ENCODE results near the gene NAMPT. TPM values are rescaled to one million over a fixed set of nuclear protein-coding genes. Genes with fewer than 3 reads are reported as not detected.

Gene NAMPT
- total and polyA plus RNA-seq, 5 donors: 57.1 to 219 (median 118) TPM

DNA sequence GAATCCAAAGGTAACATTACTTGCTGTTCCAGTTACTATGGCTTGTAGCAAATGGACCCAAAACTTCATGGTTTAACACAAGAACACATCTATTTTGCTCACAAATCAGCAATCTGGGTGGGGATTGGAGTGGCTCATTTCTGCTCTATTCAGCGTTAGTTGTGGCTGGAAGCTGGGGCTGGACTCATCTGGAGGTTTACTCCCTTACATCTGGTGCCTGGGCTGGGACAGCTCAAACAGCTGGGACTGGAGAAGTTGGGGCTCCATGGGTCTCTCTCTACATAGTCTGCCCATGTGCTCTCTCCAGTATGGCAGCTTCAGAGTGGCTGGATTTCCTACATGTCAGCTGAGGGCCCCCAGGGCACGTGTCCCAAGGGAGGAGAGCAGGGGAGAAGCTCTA lies 33.7 kb upstream of the NAMPT start:
- Histone ChIP-seq H3K9me3 (ENCODE audit: control insufficient read depth, low read length) (no peaks in the 10 kb centered on the region), H3K27me3 (ENCODE audit: control insufficient read depth, insufficient read depth) (no peaks in the 10 kb centered on the region), H3K4me3 (ENCODE audit: low read length) (no peak overlapping the region), H3K4me1 (ENCODE audit: control insufficient read depth, insufficient read depth, low read length) (no peaks in the 10 kb centered on the region), H3K27ac (ENCODE audit: low read length) (no peak overlapping the region)
- WGBS: 84% methylated on average over 2 of the region's 2 CpGs
- DNase-seq (no peak), ATAC-seq (no peak)
- intact Hi-C loops (cut with DNase I): no loop called here

GRCh38 chr7:106317971-106318370 lies 33.2 kb upstream of the NAMPT start:
- no peaks in the 10 kb centered on the region for H3K9me3 ChIP-seq (ENCODE audit: control insufficient read depth, low read length)
- no peaks in the 10 kb centered on the region for H3K27me3 ChIP-seq (ENCODE audit: control insufficient read depth, insufficient read depth)
- ATAC-seq (no peak), DNase-seq (no peak)
- WGBS: 75% methylated on average over 5 of the region's 5 CpGs
- intact Hi-C loops (cut with DNase I): no loop called here
- no peak overlapping the region for H3K4me3 ChIP-seq (ENCODE audit: low read length)
- no peaks in the 10 kb centered on the region for H3K4me1 ChIP-seq (ENCODE audit: control insufficient read depth, insufficient read depth, low read length)
- no peak overlapping the region for H3K27ac ChIP-seq (ENCODE audit: low read length)

- DNase-seq: no peak
- ATAC-seq: no peak
- H3K4me3 ChIP-seq (ENCODE audit: low read length): no peak overlapping the region
- intact Hi-C loops (cut with DNase I): no loop called here
- no peak overlapping the region for H3K27ac ChIP-seq (ENCODE audit: low read length)
- no peaks in the 10 kb centered on the region for H3K9me3 ChIP-seq (ENCODE audit: control insufficient read depth, low read length)
- no peaks in the 10 kb centered on the region for H3K4me1 ChIP-seq (ENCODE audit: control insufficient read depth, insufficient read depth, low read length)
- H3K27me3 ChIP-seq (ENCODE audit: control insufficient read depth, insufficient read depth): no peaks in the 10 kb centered on the region
Observed at GRCh38 chr7:106316947-106317346, 32.2 kb upstream of the NAMPT start.

- H3K27ac ChIP-seq (ENCODE audit: low read length): no peak overlapping the region
- ATAC-seq (no peak), DNase-seq (no peak)
- H3K4me3 ChIP-seq (ENCODE audit: low read length): no peak overlapping the region
- WGBS: 91% methylated on average over 2 of the region's 2 CpGs
- intact Hi-C loops (cut with DNase I): no loop called here
- H3K27me3 ChIP-seq (ENCODE audit: control insufficient read depth, insufficient read depth): no peaks in the 10 kb centered on the region
- H3K9me3 ChIP-seq (ENCODE audit: control insufficient read depth, low read length): no peaks in the 10 kb centered on the region
- no peaks in the 10 kb centered on the region for H3K4me1 ChIP-seq (ENCODE audit: control insufficient read depth, insufficient read depth, low read length)
Observed at GRCh38 chr7:106314875-106315274, 30.1 kb upstream of the NAMPT start.

GRCh38 chr7:106313966-106314365 lies 29.2 kb upstream of the NAMPT start:
- Histone ChIP-seq H3K4me1 (ENCODE audit: control insufficient read depth, insufficient read depth, low read length) (no peaks in the 10 kb centered on the region), H3K4me3 (ENCODE audit: low read length) (no peak overlapping the region), H3K27ac (ENCODE audit: low read length) (no peak overlapping the region), H3K27me3 (ENCODE audit: control insufficient read depth, insufficient read depth) (no peaks in the 10 kb centered on the region), H3K9me3 (ENCODE audit: control insufficient read depth, low read length) (no peaks in the 10 kb centered on the region)
- intact Hi-C loops (cut with DNase I): no loop called here
- WGBS: 68% methylated on average over 2 of the region's 2 CpGs
- ATAC-seq (no peak), DNase-seq (no peak)

GRCh38 chr7:106313456-106313901 lies 28.7 kb upstream of the NAMPT start:
- no peak overlapping the region for H3K27ac ChIP-seq (ENCODE audit: low read length)
- H3K9me3 ChIP-seq (ENCODE audit: control insufficient read depth, low read length): no peaks in the 10 kb centered on the region
- H3K27me3 ChIP-seq (ENCODE audit: control insufficient read depth, insufficient read depth): no peaks in the 10 kb centered on the region
- no peak for ATAC-seq
- H3K4me3 ChIP-seq (ENCODE audit: low read length): no peak overlapping the region
- intact Hi-C loops (cut with DNase I): no loop called here
- no peak for DNase-seq
- 57% methylated on average over 2 of the region's 2 CpGs for WGBS
- no peaks in the 10 kb centered on the region for H3K4me1 ChIP-seq (ENCODE audit: control insufficient read depth, insufficient read depth, low read length)

DNA sequence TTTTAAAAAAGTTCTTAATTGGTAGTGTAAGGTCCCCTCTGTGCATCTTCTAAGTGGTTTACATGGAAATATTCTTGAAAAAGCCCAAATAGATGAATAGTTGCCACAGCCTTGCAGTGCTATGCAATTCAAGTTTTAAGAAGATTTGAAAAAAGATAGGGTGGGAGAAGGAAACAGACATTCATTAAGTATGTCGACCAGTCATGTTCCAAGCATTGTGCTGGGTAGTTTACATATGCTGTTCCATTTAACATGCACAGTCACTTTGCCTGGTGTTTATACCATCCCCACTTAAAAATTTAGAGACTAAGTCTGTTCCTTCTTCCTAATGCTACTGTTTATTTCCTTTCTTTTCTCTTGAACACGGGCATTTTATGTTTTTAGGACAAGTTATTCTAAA lies 28.1 kb upstream of the NAMPT start:
- intact Hi-C loops (cut with DNase I): no loop called here
- H3K9me3 ChIP-seq (ENCODE audit: control insufficient read depth, low read length): no peaks in the 10 kb centered on the region
- WGBS: 70% methylated on average over 2 of the region's 2 CpGs

GRCh38 chr7:106312099-106312871 lies 27.5 kb upstream of the NAMPT start:
- 82% methylated on average over 4 of the region's 4 CpGs for WGBS
- Histone ChIP-seq H3K4me1 (ENCODE audit: control insufficient read depth, insufficient read depth, low read length) (no peaks in the 10 kb centered on the region), H3K27me3 (ENCODE audit: control insufficient read depth, insufficient read depth) (no peaks in the 10 kb centered on the region), H3K27ac (ENCODE audit: low read length) (no peak overlapping the region), H3K4me3 (ENCODE audit: low read length) (no peak overlapping the region), H3K9me3 (ENCODE audit: control insufficient read depth, low read length) (no peaks in the 10 kb centered on the region)
- no peak for DNase-seq
- intact Hi-C loops (cut with DNase I): no loop called here
- ATAC-seq: no peak

More for the DNA sequence above, 28.1 kb upstream of the NAMPT start:
- no peak overlapping the region for H3K27ac ChIP-seq (ENCODE audit: low read length)
- H3K4me1 ChIP-seq (ENCODE audit: control insufficient read depth, insufficient read depth, low read length): no peaks in the 10 kb centered on the region
- no peaks in the 10 kb centered on the region for H3K27me3 ChIP-seq (ENCODE audit: control insufficient read depth, insufficient read depth)
- ATAC-seq (no peak), DNase-seq (no peak)
- H3K4me3 ChIP-seq (ENCODE audit: low read length): no peak overlapping the region

DNA sequence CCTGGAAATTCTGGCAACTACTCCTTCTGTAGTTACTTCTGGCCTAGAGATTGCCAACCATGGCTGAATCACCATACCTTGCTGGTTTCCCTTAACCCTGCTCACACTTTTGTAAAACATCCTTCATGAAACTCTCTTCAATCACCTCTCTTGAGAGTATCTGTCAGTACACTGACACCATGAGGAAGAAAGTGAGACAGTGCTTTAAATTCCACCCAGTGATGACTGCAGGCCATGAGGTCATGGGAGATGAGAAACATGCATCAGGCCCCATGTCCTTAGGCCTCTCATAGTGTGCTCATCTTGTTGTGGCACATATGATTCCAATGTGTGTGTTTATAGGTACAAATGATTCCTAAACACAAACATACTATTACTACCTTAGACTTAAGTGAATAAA lies 24.6 kb upstream of the NAMPT start:
- intact Hi-C loops (cut with DNase I): no loop called here
- Histone ChIP-seq H3K27me3 (ENCODE audit: control insufficient read depth, insufficient read depth) (no peaks in the 10 kb centered on the region), H3K4me1 (ENCODE audit: control insufficient read depth, insufficient read depth, low read length) (no peaks in the 10 kb centered on the region), H3K27ac (ENCODE audit: low read length) (no peak overlapping the region), H3K9me3 (ENCODE audit: control insufficient read depth, low read length) (no peaks in the 10 kb centered on the region), H3K4me3 (ENCODE audit: low read length) (no peak overlapping the region)
- DNase-seq (no peak), ATAC-seq (no peak)

GRCh38 chr7:106306256-106306655 lies 21.5 kb upstream of the NAMPT start:
- DNase-seq (no peak), ATAC-seq (no peak)
- no peaks in the 10 kb centered on the region for H3K9me3 ChIP-seq (ENCODE audit: control insufficient read depth, low read length)
- H3K4me1 ChIP-seq (ENCODE audit: control insufficient read depth, insufficient read depth, low read length): no peaks in the 10 kb centered on the region
- no peak overlapping the region for H3K27ac ChIP-seq (ENCODE audit: low read length)
- WGBS: 82% methylated on average over 3 of the region's 3 CpGs
- intact Hi-C loops (cut with DNase I): no loop called here
- H3K27me3 ChIP-seq (ENCODE audit: control insufficient read depth, insufficient read depth): no peaks in the 10 kb centered on the region
- H3K4me3 ChIP-seq (ENCODE audit: low read length): no peak overlapping the region

GRCh38 chr7:106305732-106306131 lies 20.9 kb upstream of the NAMPT start:
- intact Hi-C loops (cut with DNase I): no loop called here
- H3K4me1 ChIP-seq (ENCODE audit: control insufficient read depth, insufficient read depth, low read length): no peaks in the 10 kb centered on the region
- DNase-seq: no peak
- no peak overlapping the region for H3K27ac ChIP-seq (ENCODE audit: low read length)
- no peaks in the 10 kb centered on the region for H3K27me3 ChIP-seq (ENCODE audit: control insufficient read depth, insufficient read depth)
- no peaks in the 10 kb centered on the region for H3K9me3 ChIP-seq (ENCODE audit: control insufficient read depth, low read length)
- no peak for ATAC-seq
- whole genome bisulfite sequencing: 72% methylated on average over 3 of the region's 3 CpGs
- no peak overlapping the region for H3K4me3 ChIP-seq (ENCODE audit: low read length)

DNA sequence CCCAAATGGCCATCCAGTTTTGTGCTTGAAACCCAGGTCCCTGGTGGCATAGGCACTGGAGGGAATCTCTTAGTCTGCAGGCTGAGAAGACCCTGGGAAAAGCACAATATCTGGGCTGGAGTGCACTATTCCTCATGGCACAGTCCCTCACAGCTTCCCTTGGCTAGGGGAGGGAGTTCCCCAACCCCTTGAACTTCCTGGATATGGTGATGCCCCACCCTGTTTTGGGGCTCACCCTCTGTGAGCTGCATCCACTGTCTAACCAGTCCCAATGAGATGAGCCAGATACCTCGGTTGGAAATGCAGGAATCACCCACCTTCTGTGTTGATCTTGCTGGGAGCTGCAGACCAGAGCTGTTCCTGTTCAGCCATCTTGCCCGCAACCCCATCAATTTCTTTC lies 19.8 kb upstream of the NAMPT start:
- ATAC-seq (no peak), DNase-seq (no peak)
- WGBS: 73% methylated on average over 2 of the region's 2 CpGs
- no peak overlapping the region for H3K27ac ChIP-seq (ENCODE audit: low read length)
- no peaks in the 10 kb centered on the region for H3K27me3 ChIP-seq (ENCODE audit: control insufficient read depth, insufficient read depth)
- intact Hi-C loops (cut with DNase I): no loop called here
- no peaks in the 10 kb centered on the region for H3K4me1 ChIP-seq (ENCODE audit: control insufficient read depth, insufficient read depth, low read length)
- H3K9me3 ChIP-seq (ENCODE audit: control insufficient read depth, low read length): no peaks in the 10 kb centered on the region
- no peak overlapping the region for H3K4me3 ChIP-seq (ENCODE audit: low read length)
